HG03045 (cell line): Measurements from ENCODE around the gene PTGES3L.
"Not testable (repeated sequence)": the region's sequence is repeated elsewhere in the genome, so short reads cannot be mapped to it uniquely, and the experiment has no call there.

Experiments used
- ATAC-seq: cut with Tn5 transposase; IDR thresholded peaks from one replicate; pipeline ENCODE4 v1.9.1; 2021; ENCODE audit warnings: mild to moderate bottlenecking, moderate library complexity; ENCODE audit not compliant: unreplicated experiment

Gene PTGES3L

DNA sequence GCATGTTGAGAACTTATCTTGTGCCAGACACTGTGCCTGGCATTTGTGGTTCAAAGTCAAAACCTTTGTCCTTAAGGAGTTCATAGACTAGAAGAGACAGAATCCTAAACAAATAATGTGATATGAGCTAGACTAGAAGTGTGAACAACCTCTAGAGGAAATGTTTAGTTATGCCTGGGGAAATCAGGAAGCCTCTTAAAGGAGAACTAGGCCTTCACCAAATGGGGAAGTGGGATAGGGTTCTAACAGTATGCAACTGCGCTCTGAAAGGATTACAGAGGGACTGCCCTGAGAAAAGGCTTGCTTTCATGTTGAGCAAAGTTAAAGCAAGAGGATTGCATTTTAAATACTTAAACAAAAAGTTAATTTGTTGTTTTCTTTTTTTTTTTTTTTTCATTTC lies 5.3 kb upstream of the PTGES3L start:
- ATAC-seq, result no peak

DNA sequence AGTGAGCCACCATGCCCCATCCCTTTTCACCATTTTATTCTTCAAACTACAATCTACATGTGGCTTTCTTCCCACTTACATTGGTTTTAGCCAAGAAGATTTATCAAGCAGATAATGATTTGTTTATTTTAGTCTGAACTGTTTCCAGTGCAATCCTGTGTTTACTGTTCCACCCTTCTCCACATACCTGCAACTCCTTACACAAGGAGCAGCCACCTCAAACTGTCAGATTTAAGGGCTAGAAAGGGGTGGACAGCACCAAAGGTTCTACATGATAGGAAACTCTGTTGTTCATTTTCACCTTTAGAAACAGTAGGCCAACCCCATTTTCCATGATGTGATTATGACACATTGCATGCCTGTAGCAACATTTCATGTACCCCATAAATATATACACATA lies 2.4 kb upstream of the PTGES3L start:
- no peak for ATAC-seq

DNA sequence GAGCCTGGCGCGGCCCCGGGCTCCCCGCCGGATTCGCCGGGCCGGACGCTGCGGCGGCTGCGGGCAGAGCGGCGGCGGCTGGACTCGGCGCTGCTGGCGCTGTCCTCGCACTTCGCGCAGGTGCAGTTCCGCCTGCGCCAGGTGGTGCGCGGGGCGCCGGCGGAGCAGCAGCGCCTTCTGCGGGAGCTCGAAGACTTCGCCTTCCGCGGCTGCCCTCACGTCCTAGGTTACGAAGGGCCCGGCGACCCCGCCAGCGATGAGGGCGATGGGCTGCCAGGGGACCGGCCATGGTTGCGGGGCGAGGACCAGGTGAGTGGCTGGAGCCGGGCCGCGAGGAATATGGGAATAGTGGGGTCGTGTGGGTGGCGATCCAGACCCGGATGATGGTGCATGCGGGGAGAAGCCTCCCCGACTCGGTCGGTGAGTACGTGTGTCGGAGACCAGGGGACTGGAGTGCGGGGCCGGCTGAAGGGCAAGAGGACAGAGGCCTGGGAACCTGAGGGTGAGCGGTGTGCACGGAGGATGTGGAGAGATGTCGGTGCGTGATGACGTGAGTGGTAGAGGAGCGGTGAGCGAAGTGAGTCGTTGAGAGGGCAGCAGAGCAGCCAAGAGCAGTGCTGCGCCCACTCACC lies 1.0 kb upstream of the PTGES3L start:
- ATAC-seq, result peak; percentile 45

DNA sequence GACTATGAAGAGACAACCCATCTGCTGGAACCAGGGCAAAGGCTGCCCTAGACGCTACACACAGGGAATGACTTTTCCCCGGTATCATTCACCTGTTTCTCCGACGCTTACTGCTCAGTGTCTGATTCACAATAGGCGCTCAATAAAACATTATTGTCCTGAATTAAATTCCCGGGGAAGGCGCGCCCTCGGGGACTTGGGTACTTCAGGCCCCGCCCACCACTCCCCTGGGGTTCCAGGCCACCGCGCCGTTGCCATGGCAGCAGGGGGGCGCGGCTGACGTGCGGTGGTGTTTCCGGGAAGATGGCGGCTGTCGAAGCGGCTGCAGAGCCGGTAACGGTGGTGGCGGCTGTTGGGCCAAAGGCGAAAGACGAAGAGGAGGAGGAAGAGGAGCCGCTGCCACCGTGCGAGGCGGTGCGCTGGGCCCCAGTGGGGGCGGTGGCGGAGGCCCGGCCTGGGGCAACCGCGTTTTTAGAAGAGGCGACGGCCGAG lies 440 bp upstream of the PTGES3L start, which contains the start of gene RUNDC1:
TSS of gene RUNDC1 (plus strand) at position 292 of the 492 bp plus-strand sequence. CDS start at position 304, 12 bp downstream.
- ATAC-seq, result peak; percentile 60

DNA sequence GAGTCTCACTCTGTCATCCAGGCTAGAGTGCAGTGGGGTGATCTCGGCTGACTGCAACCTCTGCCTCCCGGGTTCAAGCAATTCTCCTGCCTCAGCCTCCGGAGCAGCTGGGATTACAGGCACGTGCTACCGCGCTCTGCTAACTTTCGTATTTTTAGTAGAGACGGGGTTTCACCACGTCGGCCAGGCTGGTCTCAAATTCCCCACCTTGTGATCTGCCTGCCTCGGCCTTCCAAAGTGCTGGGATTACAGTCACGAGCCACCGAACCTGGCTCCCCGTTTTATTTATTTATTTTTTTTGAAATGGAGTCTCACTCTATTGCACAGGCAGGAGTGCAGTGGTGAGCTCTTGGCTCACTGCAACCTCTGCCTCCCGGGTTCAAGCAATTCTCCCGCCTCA lies 4.2 kb downstream of the PTGES3L start:
- not testable (repeated sequence) for ATAC-seq

DNA sequence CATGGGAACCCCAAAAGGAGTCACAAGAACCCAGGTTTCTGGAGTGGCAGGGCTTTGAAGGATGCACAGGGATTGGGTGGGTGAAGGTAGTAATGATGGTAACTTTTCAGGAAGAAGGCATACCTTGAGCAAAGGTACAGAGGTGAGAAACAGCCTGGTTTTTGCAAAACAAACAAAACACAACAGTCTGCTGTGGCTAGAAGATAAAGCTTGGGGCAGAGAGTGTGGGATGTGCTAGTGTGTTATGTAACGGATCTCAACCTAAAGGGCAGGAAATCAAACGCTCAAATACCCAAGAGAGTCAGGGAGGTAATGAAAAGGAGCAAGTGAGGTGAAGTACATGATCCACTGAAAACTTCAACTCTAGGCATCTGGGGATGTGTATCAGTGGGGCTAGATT lies 4.6 kb downstream of the PTGES3L start:
- no peak for ATAC-seq

DNA sequence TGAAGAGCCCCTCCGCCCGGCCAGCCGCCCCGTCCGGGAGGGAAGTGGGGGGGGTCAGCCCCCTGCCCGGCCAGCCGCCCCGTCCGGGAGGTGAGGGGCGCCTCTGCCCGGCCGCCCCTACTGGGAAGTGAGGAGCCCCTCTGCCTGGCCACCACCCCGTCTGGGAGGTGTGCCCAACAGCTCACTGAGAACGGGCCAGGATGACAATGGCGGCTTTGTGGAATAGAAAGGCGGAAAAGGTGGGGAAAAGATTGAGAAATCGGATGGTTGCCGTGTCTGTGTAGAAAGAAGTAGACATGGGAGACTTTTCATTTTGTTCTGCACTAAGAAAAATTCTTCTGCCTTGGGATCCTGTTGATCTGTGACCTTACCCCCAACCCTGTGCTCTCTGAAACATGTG lies 6.6 kb downstream of the PTGES3L start:
- not testable (repeated sequence) for ATAC-seq

DNA sequence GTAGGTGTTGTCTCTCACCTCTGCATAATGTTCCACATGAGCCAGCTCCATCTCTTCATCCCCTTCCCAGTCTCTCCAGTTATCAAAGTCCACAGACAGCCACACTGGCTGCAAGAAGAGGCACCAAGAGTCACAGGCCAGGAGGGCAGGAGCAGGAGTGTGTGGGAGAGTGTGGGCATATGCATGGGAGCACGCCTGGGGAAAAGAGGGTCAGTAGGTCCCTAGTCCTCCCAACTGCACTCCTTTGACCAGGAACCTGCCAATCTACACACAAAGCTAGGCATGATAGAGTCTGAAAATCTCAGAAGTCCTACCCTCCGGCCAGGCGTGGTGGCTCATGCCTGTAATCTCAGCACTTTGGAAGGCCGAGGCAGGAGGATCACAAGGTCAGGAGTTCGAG lies 8.3 kb downstream of the PTGES3L start:
- ATAC-seq, result no peak

DNA sequence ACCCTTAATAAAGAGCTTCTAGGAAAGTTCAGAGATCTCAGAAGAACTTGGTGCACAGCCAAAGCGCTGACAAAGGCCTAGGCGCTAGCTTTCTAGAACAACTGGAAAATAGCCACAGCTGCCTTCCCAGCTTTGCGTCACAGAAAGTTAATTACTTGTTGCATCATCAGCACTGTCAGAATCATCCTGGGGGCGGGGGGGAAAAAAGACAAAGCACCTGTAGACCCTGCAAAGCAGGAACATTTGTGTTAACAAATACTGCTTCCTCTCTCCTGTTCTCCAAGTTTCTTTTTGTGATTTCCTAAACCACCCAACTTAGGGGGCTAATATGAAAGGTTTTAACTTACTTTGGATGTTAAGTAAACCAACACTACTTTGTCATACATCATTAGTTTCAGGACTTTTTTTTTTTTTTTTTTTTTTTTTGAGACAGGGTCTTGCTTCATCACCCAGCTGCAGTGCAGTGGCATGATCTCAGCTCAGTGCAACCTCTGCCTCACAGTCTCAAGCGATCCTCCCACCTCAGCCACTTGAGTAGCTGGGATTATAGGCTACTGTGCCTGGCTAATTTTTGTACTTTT lies 10.8 kb downstream of the PTGES3L start:
- no peak for ATAC-seq

DNA sequence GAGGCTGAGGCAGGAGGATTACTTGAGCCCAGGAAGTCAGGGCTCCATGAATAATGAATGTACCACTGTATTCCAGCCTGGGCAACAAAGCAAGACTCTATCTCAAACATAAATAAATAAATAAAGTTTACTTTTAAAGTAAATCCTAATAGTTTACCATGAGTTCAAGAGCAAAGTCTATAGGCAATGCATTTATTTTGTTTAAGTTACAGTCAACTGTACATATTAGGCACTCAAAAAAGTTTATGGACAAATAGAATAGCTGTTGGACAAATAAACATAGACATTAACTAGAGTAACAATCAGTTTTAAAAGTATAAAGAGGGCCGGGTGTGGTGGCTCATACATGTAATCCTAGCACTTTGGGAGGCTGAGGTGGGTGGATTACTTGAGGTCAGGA lies 12.0 kb downstream of the PTGES3L start:
- ATAC-seq, result no peak

DNA sequence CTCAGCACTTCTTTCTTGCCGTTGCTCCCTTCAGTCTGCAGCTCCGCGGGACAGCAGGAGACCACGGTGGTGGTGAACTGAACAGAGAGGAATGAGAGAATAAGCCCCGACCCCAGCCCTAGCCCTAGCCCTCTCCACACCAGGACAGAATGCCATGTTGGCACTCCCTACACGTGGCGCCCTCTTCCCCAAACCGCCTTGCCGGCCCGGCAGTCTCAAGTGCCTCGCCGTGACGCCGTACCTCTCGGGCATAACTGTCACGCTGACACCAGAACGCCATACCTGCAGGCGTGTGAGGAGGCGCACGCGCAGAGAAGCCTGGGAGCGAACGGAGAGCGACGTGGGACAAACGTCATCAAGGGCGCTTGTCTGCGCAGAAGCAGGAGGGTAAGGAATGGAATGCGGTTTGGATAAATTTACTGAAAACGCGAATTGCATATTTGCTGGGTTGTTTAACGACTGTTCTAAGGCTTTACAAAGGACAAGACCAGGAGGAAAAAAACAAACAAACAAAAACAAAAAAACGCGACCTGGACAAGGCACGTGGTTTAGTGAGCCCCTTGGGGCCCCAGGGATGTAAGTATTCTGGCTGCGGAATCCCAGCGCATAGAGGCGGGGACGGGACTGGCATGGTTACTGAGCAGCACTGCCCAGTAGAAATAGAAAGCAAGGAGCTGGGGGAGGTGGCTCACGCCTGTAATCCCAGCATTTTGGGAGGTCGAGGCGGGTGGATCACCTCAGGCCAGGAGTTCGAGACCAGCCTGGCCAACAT lies 15.5 kb downstream of the PTGES3L start, which contains the start of gene AARSD1:
TSS of gene AARSD1 (minus strand) at position 294 of the 772 bp plus-strand sequence. CDS start at position 280, 14 bp downstream.
- peak; percentile 81 for ATAC-seq

DNA sequence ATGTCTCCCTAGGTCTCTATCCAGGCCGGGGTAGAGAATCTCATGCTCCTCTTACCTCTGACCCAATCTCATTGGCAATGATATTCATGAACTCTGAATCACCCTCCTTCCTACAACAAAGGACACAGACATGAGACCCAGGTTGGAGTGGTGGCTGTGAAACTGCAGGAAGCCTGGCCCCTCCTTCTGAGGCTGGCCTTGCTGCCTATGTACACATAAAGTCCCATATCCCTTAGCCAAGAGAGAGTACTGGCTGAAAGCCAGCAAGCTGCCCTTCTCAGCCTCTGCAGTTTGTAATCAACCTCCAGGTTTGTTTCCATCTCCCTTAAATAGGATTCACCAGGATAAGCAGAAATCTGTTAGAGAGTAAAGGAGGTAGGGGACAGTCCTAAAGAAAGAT lies 26.2 kb downstream of the PTGES3L start:
- ATAC-seq, result no peak

DNA sequence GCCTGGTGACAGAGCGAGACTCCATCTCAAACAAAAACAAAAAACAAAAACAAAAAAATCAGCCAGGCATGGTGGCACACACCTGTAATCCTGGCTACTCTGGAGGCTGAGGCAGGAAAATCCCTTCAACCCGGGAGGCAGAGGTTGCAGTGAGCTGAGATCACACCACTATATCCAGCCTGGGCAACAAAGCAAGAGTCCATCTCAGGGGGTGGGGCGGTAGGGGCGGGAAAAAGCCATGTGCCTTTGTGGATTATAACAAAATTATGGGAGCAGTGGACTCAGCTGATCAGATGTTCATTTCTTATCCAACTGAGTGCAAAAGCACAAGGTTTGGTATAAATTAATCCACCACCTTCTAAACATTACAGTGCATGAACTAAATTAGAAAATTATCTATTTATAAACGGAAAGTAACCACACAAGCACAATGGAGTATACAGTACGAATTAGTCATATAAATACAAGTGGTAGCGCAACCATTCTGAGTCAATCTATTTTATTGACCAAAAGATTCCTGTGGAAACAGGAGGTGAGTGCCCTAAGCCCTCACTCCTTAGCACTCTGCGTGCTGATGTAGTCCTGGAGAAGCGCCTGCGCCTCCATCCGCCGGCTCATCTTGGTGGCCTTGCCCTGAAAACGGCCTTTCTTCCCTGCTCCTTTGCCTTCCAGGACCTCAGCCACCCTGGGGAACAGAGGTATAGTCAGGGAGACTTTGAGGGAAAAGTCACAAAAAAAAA lies 29.7 kb downstream of the PTGES3L start:
- no peak for ATAC-seq

DNA sequence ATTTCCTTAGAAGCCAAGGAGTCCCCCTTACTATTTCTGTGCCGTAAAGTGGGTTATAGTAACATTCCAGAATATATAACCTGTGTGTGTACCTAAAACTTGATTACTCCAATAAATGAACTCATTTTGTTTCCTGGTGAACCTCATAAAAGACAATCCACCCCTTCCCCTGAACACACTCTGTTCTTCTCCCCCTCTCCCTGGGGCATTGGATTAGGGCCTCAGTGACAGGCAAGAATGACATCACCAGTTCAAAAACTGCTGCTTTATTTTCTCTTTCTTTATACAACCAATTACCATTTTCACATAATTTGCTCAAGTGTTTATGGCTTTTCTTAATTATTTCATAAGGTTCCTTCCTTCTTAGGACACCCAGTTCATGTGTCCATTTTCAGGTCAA lies 33.1 kb downstream of the PTGES3L start:
- ATAC-seq, result no peak

DNA sequence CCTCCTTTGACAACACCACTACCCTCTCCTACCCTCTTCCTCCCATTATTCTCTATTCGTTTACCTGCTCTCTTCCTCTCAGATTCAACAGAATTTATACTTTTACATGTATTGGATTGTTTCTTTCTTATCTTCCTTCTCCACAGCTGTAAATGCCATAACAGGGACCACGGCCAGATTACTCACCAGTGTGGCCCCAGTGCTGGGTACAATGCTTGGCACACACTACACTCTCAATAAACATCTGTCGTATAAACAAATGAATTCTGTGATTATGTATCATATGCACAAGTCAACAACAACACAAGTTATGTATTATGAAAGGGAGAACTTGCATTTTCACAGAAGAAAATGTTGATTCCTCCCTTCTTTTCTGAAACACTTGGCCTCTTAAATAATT lies 35.7 kb downstream of the PTGES3L start:
- no peak for ATAC-seq

DNA sequence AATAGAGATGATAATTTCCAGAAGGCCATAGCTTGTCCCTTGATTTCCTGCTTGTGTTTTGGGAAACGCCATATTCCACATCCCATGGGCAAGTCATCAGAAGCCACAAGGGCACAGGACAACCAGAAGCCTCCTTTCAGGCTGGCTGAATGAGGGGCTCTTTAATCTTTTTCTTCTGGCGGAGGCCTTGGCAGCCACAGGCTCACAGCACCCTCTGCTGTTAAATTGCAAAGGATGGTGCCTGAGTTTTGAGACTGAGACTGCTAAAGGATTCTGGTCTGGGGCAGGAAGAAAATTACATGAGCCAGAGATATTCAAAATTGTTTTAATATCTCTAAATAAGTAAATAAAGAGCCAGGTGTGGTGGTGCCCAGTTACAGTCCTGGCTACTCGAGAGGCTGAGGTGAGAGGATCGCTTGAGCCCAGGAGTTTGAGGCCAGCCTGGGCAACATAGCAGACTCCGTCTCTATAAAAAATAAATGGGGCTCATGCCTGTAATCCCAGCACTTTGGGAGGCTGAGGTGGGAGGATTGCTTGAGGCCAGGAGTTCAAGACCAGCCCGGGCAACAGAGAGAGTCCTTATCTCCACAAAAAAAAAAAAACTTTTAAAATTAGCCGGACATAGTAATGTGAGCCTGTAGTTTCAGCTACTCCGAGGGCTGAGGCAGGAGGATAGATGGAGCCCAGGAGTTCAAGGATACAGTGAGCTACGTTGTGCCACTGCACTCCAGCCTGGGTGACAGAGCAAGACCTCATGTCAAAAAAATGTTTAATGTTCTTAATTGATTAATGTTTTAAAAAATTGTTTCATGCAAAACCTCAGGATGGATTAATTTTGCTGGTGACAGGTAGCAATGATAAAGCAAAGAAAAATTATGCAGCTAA lies 41.9 kb downstream of the PTGES3L start:
- ATAC-seq, result no peak

DNA sequence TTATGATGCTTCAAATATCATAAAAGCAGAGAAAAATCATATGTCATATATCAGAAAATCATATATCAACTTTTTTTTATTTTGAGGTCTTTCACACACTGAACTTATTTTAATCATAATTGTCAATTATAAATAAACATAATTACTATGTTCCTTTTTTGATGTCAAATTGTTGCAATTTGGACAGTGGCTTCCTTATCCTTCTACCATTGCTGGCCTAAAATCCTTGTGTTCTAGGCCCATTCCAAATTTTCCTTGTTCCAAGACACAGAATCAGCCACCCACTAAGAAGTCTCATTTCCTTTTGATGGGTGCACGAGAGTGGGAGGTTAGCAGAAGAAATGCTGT lies 50.4 kb downstream of the PTGES3L start:
- ATAC-seq, result no peak

DNA sequence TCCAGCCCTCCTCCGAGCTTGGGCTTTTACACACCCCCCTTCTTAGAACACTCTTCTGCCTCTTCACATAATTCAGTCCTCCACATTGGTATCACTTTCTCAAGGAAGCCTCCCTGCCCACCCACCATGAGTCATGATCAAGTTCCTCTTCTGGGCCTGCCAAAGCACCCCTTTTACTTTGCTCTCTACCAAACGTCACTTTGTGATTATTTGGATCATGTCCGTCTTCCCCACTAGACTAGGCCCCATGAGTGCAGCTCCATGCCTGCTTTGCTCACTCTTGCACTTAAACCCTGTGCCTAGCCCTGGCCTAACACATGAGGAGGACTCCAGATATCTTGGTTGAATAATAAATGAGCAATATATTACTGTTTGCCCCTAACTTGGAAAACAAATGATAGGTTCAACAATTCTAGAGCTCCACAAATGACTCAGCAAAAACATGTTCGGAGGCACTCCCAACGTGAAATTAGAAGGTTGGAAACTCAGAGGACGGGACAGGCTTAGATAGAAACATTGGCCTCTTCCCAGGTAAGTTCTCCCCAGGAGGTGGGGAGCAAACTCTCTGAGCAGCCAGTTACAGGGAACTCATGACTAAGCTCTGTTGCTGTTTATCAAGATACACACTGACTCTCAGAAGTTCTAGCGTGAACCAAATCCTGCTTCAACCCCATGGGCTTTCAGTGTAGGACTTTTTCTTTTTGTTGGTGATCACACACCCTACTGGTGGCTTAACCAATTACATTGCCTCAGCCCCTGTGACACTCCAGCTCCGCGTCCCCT lies 51.0 kb downstream of the PTGES3L start:
- ATAC-seq, result no peak

DNA sequence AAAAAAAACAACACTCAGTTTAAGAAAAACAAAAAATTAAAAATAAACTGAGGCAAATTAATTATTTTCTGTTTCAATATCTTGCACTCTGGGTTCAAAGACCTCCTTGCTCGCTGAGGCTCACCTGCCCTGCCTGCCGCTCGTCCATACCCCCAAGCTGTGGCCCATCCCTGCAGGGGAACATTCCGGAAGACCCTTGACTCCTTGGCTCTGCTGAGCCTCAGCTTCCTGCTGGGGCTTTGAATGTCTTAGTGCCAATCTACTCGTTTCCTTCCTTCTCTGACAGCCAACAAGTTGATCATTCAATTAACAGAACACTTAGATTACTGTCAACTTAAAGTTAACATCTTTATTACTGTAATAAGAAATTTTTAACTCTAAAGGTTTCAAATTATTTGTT lies 55.0 kb downstream of the PTGES3L start:
- ATAC-seq, result no peak
